GM12891 (cell line): ENCODE data around the gene TRMU.

Experiments
- DNase-seq: peaks from one replicate; pipeline ENCODE4 v3.0.0; 2011; ENCODE audit warnings: low spot score; ENCODE audit not compliant: insufficient read length
- FAIRE-seq: peaks from 2 replicates; lab custom pipeline; 2011; peaks lifted over from hg19 to GRCh38; lab: Jason Lieb, UNC
- PAX5 ChIP-seq: IDR thresholded peaks from 2 replicates; pipeline ENCODE4 v1.6.1; 2011; ENCODE audit warnings: low read length, moderate library complexity, mild to moderate bottlenecking; ENCODE audit not compliant: insufficient read depth, severe bottlenecking
- POLR2A ChIP-seq: IDR thresholded peaks from 2 replicates; pipeline ENCODE4 v1.6.1; 2011; ENCODE audit warnings: low read depth, low read length, control low read depth
- POLR2AphosphoS5 ChIP-seq: IDR thresholded peaks from 2 replicates; pipeline ENCODE4 v1.6.1; 2011; ENCODE audit warnings: low read depth, low read length, control low read depth
- POU2F2 ChIP-seq: IDR thresholded peaks from 2 replicates; pipeline ENCODE4 v1.6.1; 2011; ENCODE audit warnings: low read depth, mild to moderate bottlenecking, control low read depth, low read length, moderate library complexity
- SPI1 ChIP-seq: IDR thresholded peaks from 2 replicates; pipeline ENCODE4 v1.6.1; 2011; ENCODE audit warnings: low read depth, low read length, control low read depth
- TAF1 ChIP-seq: IDR thresholded peaks from 2 replicates; pipeline ENCODE4 v1.6.1; 2011; ENCODE audit warnings: low read depth, low read length, control low read depth

The TRMU gene

DNA sequence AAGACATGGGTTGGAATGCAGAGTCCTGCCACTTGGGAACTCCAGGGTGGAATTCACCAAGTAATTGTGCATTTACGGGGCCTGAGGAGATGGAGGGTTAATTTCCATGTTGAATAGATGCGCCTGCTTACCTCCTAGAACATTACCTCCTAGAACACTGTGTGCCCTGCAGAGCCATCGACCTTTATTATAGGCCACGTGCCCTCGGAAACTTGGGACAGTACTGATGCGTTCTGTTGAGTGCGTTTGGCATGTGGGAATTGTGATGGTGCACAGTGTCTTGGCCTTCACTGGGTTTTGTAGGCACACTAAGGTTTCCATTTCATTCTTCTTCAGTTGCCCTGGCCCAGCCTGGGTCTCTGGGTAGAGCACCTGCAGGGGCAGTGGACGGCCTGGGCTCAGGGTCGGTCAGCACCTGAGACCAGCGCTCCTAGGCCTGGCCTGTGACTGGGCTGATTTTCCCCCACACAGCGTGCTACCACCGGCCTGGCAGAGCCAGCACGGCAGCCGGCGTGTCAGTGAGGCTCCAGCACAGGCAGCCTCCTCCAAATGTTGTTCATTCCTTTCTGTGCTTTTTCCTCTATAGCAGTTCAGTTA is 12.7 kb downstream of the TRMU start:
- DNase-seq = no peak
- FAIRE-seq = no peak
- TF ChIP-seq SPI1 (no peak), POLR2A (no peak)

DNA sequence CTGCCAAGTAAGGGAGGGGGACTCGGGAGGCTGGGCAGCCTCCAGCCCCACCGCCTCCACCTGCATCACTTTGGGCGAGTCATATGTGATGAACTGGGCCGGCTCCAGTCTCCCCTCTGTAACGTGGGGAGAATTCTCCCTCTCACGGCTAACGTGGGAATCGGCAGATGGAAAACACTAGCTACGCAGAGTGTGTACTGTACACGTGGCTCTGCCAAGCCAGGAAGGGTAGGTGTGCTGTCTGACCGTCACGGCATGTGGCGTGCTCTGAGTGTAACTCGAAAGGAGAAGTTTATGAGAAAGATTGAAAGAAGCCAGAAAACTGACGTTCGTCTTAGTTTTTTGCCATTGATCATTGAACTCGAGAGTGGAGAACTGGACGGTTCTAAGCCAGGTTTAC is 13.7 kb downstream of the TRMU start:
- TF ChIP-seq POLR2A (no peak), POU2F2 (no peak), SPI1 (no peak), POLR2AphosphoS5 (no peak), PAX5 (no peak), TAF1 (no peak)
- DNase-seq = no peak
- FAIRE-seq = no peak

DNA sequence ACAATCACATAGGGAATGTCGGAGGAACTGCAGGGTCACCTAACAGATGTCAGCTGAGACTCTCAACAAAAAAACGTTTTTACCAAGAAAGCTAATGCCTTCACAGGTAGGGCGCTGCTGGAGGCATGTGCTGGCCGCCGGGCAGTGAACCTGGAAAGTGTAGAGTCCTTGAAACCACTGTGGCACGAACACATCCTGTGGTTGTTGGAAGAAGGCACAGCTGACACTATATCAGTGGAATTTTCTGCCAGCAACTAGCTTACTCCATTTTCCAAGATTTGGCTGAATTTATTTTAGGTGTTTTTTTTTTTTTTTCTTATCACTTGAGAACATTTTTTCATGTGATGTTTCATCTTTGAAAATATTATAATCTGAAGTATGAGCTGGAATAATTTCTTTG is 14.2 kb downstream of the TRMU start:
- DNase-seq = no peak
- no peak for FAIRE-seq
- TF ChIP-seq POLR2A (no peak), POU2F2 (no peak), PAX5 (no peak), SPI1 (no peak), POLR2AphosphoS5 (no peak), TAF1 (no peak)

DNA sequence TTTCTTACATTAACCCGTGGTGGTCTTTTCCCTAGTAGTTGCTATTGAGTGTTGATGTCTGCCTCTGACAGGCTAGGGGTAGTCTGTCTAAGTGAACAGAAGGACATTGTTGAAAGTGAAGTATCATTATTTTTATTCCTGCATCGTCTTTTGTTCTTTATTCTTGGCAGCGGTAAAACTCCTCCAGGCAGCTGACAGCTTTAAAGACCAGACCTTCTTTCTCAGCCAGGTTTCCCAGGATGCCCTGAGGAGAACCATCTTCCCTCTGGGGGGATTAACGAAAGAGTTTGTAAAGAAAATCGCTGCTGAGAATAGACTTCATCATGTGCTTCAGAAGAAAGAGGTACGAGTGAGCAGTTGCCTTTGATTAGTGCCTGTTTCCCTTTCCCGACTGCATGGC is 14.6 kb downstream of the TRMU start:
- DNase-seq (no peak), FAIRE-seq (no peak)
- no peak for TF ChIP-seq TAF1
- no peak for TF ChIP-seq SPI1
- TF ChIP-seq PAX5 = no peak
- TF ChIP-seq POU2F2 = no peak
- TF ChIP-seq POLR2A = no peak
- no peak for TF ChIP-seq POLR2AphosphoS5

DNA sequence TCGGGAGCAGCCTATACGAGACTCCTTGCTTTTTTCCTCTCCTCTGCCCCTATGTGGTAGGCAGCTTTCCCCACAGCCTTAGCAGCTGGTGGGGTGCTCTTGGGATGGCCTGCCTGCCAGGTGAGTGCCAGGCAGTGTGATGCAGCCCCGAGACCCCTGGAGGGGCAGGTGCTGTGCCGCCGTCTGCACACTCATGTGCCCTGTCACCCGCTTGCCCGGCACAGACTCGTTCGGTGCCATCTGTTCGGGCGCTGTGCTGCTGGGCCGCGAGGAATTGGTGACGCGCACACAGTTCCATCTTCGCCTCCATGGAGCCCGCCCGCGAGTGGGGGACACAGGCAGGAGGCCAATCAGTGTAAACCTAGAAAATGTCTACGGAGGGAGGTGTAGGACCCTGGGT is 15.1 kb downstream of the TRMU start:
- DNase-seq (no peak), FAIRE-seq (no peak)
- TF ChIP-seq POLR2A (no peak), SPI1 (no peak), PAX5 (no peak), POU2F2 (no peak), POLR2AphosphoS5 (no peak)

DNA sequence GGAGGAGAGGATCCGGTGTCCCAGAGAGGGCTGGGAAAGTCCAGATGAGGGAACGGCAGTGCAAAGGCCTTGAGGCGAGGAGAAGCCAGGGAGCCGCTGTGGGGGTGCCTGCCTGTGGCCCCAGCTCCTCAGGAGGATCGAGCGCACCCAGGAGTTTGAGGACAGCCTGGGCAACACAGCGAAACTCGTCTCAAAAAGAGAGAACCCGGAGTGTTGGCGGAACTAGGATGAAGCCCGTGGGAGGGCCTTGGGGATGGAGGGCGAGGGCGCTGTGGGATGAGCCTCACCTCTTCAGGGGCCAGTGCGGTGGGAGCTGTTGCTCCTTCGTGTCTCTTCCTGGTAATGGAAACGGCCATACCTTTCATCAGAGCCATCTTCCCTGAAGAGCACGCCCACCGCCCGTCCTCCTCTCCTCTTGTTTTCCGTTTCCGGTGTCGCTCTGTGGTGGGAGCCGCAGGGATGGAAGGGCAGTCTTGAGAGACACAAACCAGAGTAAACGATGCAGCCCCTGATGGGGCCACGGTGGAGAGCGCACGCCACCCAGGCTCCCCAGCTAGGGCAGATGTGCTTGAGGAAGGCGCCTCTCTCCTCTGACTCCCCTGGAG is 15.7 kb downstream of the TRMU start:
- FAIRE-seq (no peak), DNase-seq (no peak)
- TF ChIP-seq POU2F2 (no peak), TAF1 (no peak), POLR2A (no peak)

DNA sequence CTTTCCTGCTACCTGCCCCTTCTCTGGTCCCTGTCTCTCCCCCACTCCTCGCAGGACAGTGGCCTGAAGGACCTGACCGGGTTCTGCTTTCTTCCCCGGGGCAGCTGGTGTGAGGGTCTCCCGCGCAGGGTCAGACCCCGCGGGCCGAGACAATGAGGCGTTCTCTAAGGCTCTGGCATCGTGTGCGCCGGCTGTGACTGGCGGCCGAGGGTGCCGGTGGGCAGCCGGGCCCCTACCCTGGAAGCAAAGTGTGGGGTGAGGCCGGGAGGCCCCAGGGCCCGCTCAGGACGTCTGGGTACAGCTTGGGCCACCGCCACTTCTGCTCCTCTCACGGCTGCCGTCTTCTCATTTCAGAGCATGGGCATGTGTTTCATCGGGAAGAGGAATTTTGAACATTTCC is 16.3 kb downstream of the TRMU start:
- FAIRE-seq (no peak), DNase-seq (no peak)
- TF ChIP-seq POLR2AphosphoS5 (no peak), PAX5 (no peak), SPI1 (no peak), TAF1 (no peak)

DNA sequence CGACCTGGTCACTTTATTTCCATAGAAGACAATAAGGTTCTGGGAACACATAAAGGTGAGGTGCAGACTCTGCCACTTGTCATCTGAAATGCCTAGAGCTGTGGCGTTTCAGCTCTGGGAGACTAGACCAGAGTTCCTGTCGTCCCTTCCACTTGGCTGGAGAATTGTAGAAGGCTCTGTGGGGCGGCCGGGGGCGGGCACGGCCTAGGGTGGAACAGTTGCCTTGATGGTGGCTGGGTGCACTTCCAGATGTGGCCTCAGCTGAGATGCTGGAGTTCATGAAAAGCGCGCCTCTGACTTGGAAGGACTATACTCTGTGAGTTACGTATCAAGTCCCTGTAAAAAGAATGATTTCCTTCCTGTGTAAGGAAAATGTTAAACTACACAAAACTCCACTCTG is 16.8 kb downstream of the TRMU start:
- DNase-seq = no peak
- no peak for FAIRE-seq
- TF ChIP-seq POLR2AphosphoS5 (no peak), POLR2A (no peak)

DNA sequence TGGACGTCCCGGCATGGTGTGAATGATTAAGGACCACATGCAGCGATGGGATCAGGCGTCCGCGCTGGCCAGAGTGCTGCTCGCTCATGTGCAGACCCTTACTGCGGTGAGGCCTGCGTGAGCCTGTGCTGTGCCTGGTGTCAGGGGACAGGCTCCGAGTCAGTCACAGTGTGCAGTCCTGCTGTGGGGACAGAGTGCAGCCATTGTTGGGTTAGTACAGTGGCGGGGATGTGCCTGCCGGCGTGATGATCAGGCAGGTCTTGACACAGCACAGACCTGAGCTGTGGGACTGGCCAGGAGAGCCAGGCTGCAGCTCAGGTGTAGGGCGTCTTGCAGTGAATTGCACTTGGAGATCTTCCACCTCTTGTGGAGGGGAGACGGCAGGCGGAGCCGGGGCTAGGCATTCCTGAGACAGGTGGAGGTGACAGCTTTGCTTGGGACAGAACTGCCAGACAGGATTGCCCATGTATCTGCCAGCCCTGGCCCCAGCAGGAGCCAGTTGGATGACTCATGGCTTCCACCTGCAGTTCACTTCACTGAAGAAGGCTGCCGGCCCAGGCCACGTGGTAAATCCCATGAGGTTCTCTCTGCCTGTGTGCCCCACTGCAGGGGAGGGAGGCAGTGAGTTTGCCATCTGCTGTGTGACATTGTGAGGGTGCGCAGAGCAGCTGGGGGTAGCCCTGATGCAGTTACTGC is 17.3 kb downstream of the TRMU start:
- FAIRE-seq (peak; percentile 20), DNase-seq (no peak)
- TF ChIP-seq POU2F2 (no peak), POLR2A (no peak), PAX5 (no peak), SPI1 (no peak), POLR2AphosphoS5 (no peak), TAF1 (no peak)

DNA sequence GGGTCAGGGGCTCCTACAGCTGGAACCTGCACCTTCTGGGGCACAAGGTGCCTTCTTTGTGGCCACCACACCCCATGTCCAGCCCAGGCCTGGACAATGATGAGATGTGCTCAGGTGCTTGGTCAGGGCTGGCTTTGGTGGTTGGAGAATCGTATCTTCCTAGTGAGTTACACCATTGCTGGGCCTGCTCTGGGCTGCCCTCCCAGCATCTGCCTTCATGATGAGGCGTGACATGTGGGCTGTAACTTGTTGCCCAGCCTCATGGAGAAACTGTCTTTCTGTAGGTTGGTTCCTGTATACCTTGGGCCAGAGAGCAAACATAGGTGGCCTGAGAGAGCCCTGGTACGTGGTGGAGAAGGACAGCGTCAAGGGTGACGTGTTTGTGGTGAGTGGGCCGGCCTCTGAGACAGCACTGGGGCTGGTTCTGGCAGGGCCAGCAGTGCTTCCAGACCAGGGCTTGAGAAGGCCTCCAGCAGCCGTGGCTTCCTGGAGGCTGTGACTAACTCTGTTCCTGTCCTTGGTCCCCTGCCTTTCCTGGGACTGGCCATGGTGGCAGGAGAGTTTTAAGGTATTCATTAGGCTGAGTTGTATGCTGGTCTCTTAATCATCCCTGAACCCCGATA is 18.1 kb downstream of the TRMU start:
- TF ChIP-seq POU2F2 (no peak), SPI1 (no peak), POLR2AphosphoS5 (no peak), POLR2A (0 out of 2 replicates have a peak, but pooled peaks have one; percentile 21), PAX5 (no peak), TAF1 (no peak)
- DNase-seq (no peak), FAIRE-seq (no peak)
